Ectodermal cell (in vitro differentiated cells): ENCODE measurements around the gene C4A.

Experiments
- H3K27ac ChIP-seq: 2 replicates; pipeline ENCODE4 v1.7.0; 2013; ENCODE audit warnings: mild to moderate bottlenecking, low read depth, low read length; ENCODE audit not compliant: insufficient read depth, poor library complexity, severe bottlenecking
- H3K27me3 ChIP-seq: 2 replicates; pipeline ENCODE4 v1.7.0; 2013; ENCODE audit warnings: mild to moderate bottlenecking, low read length; ENCODE audit not compliant: insufficient read depth, control insufficient read depth, poor library complexity, severe bottlenecking
- H3K36me3 ChIP-seq: one replicate; pipeline ENCODE4 v1.7.0; 2013; ENCODE audit warnings: low read length; ENCODE audit not compliant: control insufficient read depth, insufficient read depth
- H3K4me1 ChIP-seq: one replicate; pipeline ENCODE4 v1.7.0; 2013; ENCODE audit warnings: low read length; ENCODE audit not compliant: control insufficient read depth, insufficient read depth
- H3K4me3 ChIP-seq: 2 replicates; pipeline ENCODE4 v1.7.0; 2013; ENCODE audit warnings: low read depth, low read length, control low read depth; ENCODE audit not compliant: insufficient read depth
- H3K9me3 ChIP-seq: 2 replicates; pipeline ENCODE4 v1.7.0; 2013; ENCODE audit warnings: mild to moderate bottlenecking, low read length, moderate library complexity; ENCODE audit not compliant: control insufficient read depth
- WGBS, 2 experiments: methylation state at CpG; one replicate each; pipeline ENCODE4 v1.1.7; 2013; ENCODE audit warnings: missing lambda C conversion rate in 2 of 2; 5-methylcytosine and 5-hydroxymethylcytosine counted together

Gene C4A

DNA sequence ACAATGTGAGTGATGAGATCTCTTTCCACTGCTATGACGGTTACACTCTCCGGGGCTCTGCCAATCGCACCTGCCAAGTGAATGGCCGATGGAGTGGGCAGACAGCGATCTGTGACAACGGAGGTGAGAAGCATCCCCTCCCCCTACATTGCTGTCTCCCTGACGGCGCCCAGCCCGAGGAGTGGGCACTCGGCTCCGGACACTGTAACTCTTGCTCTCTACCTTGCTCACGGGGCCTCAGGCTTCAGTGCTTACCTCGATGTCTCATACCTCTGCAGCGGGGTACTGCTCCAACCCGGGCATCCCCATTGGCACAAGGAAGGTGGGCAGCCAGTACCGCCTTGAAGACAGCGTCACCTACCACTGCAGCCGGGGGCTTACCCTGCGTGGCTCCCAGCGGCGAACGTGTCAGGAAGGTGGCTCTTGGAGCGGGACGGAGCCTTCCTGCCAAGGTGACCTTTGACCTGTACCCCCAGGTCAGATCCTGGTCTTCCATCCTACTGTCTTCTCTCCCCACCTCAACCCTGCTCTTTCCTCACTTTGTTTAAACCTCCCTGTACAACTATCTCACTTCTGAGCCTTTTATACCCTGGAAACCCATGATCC is 34.7 kb upstream of the C4A start:
- Histone ChIP-seq H3K4me3 (no peak overlapping the region), H3K36me3 (peaks cover 9% of the 10 kb centered on the region), H3K27me3 (no peaks in the 10 kb centered on the region), H3K9me3 (no peaks in the 10 kb centered on the region), H3K27ac (no peak overlapping the region), H3K4me1 (peaks cover 8% of the 10 kb centered on the region)
- 88 to 90% methylated on average over 24 of the region's 24 CpGs for whole genome bisulfite sequencing, 2 experiments

DNA sequence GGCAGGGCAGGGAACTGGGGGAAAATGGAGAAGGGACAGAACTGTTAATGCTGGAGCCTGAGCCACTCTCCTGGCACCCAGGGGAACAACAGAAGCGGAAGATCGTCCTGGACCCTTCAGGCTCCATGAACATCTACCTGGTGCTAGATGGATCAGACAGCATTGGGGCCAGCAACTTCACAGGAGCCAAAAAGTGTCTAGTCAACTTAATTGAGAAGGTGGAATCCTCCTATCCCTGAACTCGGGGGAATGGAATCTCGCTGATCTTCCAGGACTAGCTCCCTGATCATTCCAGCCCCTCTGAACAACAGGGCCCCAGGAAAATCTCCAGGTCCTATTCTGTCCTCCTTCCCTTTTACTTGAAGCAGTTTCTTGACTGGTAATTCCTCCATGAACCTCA is 34.0 kb upstream of the C4A start:
- Histone ChIP-seq H3K4me3 (no peak overlapping the region), H3K36me3 (peaks cover 9% of the 10 kb centered on the region), H3K27me3 (no peaks in the 10 kb centered on the region), H3K4me1 (peaks cover 8% of the 10 kb centered on the region), H3K27ac (no peak overlapping the region), H3K9me3 (no peaks in the 10 kb centered on the region)
- WGBS, 2 experiments = 81 to 84% methylated on average over 4 of the region's 4 CpGs

DNA sequence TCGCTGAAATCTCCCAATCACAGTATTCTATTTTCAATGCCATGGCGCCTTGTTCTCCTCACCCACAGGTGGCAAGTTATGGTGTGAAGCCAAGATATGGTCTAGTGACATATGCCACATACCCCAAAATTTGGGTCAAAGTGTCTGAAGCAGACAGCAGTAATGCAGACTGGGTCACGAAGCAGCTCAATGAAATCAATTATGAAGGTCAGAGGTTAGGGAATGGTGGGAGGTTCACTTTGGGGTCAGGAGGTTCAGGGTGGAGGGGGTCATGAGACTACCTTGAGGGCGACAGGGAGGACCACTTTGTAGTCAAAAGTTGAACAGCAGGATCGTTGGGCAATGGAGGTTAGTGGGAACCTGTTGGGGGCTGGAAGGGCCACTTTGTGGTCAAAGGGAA is 33.6 kb upstream of the C4A start:
- Histone ChIP-seq H3K4me3 (no peak overlapping the region), H3K27ac (no peak overlapping the region), H3K27me3 (no peaks in the 10 kb centered on the region), H3K9me3 (no peaks in the 10 kb centered on the region), H3K36me3 (peaks cover 9% of the 10 kb centered on the region), H3K4me1 (peaks cover 8% of the 10 kb centered on the region)
- WGBS, 2 experiments = 88 to 92% methylated on average over 5 of the region's 5 CpGs

DNA sequence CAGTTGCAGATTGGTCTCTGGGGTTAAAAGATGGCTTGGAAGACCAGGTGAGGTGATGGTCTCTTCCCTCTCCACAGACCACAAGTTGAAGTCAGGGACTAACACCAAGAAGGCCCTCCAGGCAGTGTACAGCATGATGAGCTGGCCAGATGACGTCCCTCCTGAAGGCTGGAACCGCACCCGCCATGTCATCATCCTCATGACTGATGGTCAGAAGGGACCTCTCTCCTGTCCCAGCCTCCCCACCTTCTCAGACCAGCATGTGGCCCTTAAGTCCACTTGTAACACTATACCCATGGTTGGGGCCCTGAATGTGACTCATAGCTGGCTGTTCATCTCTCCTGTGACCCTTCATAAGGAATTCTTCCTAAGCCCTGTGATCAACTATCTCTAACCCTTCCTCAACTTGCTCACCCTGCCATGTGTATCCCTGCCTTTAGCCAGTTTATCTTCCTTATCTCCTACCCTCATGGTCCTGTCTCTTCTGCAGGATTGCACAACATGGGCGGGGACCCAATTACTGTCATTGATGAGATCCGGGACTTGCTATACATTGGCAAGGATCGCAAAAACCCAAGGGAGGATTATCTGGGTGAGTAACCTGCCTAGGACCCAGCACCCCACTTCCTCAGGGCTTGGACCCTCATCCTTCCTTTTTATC is 33.0 kb upstream of the C4A start:
- Histone ChIP-seq H3K4me1 (peaks cover 8% of the 10 kb centered on the region), H3K36me3 (peaks cover 9% of the 10 kb centered on the region), H3K27me3 (no peaks in the 10 kb centered on the region), H3K4me3 (no peak overlapping the region), H3K27ac (no peak overlapping the region), H3K9me3 (no peaks in the 10 kb centered on the region)
- WGBS, 2 experiments = 91 to 95% methylated on average over 6 of the region's 6 CpGs

- H3K27ac ChIP-seq = no peak overlapping the region
- no peaks in the 10 kb centered on the region for H3K27me3 ChIP-seq
- no peaks in the 10 kb centered on the region for H3K9me3 ChIP-seq
- H3K36me3 ChIP-seq = peaks cover 19% of the 10 kb centered on the region
- 93 to 96% methylated on average over 6 to 7 of the region's 7 CpGs for WGBS, 2 experiments
- peaks cover 8% of the 10 kb centered on the region for H3K4me1 ChIP-seq
- H3K4me3 ChIP-seq = no peak overlapping the region
These were observed 31.8 kb upstream of the C4A start for GRCh38 chr6:31949926-31950548.

DNA sequence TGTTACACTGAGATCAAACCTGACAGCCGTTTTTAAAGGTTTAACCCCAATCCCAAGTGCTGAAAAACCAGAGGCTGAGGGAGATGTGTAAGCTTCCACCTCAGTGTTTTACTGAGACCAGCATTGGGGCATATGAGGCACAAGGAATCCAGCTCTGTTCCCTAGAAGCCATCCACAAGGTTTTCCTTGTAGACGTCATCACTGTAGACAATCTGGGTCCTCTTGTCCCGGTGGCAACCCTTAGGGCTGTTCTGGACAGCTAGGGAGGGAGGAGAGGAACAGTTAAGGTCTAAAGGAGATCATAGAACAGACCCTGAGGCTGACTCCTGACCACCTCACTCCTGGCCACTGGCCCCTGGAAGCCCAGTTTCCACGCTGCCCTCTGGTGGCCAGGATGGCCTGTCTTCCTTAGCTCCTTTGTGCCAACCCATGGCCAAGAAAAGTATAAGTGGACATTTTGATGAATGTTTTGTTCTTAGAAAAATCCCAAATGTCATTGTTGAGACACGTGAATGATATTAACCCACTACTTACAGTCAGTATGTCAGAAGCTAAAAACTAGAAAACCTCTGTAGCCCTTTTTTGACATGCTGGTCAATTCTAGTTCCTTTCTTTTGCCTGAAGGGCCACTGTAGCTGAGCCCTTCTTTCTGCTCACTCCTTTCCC is 29.6 kb upstream of the C4A start:
- Histone ChIP-seq H3K9me3 (no peaks in the 10 kb centered on the region), H3K27me3 (no peaks in the 10 kb centered on the region), H3K4me1 (no peaks in the 10 kb centered on the region), H3K27ac (no peak overlapping the region), H3K36me3 (peaks cover 34% of the 10 kb centered on the region), H3K4me3 (no peak overlapping the region)
- WGBS, 2 experiments = 76 to 78% methylated on average over 5 of the region's 5 CpGs

GRCh38 chr6:31952890-31953289 is 29.0 kb upstream of the C4A start:
- Histone ChIP-seq H3K27ac (no peak overlapping the region), H3K27me3 (no peaks in the 10 kb centered on the region), H3K36me3 (peaks cover 34% of the 10 kb centered on the region), H3K4me1 (peaks cover 3% of the 10 kb centered on the region), H3K4me3 (no peak overlapping the region), H3K9me3 (no peaks in the 10 kb centered on the region)
- 81 to 89% methylated on average over 5 of the region's 5 CpGs for WGBS, 2 experiments

GRCh38 chr6:31954511-31954910 is 27.3 kb upstream of the C4A start:
- H3K36me3 ChIP-seq = peaks cover 34% of the 10 kb centered on the region
- WGBS, 2 experiments = 96% methylated on average over 28 of the region's 28 CpGs
- no peak overlapping the region for H3K4me3 ChIP-seq
- peaks cover 7% of the 10 kb centered on the region for H3K4me1 ChIP-seq
- H3K9me3 ChIP-seq = no peaks in the 10 kb centered on the region
- H3K27me3 ChIP-seq = no peaks in the 10 kb centered on the region
- H3K27ac ChIP-seq = no peak overlapping the region

DNA sequence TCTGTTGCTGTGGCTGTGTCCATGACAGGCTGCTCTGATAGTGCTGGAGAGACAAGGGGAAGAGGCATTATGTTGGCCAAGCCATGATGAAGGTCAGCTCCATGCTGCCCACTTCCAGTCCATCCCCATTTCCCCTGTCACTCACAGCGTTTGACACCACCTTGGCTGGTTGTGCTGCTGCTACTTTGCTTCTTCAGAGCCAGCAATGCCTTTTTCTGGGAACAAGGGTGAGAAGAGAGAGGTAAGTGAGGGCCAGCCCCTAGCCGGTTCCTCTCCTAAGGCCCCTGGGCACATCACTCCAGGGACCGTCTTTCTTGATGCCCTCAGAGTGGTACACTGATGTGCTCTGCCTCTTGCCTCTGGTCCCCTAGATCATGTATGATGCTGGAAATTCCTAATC is 25.1 kb upstream of the C4A start:
- Histone ChIP-seq H3K27ac (no peak overlapping the region), H3K36me3 (peaks cover 34% of the 10 kb centered on the region), H3K4me3 (no peak overlapping the region), H3K4me1 (peaks cover 11% of the 10 kb centered on the region), H3K27me3 (no peaks in the 10 kb centered on the region), H3K9me3 (no peaks in the 10 kb centered on the region)
- 97 to 98% methylated on average over 3 of the region's 3 CpGs for WGBS, 2 experiments

GRCh38 chr6:31958412-31958740 is 23.5 kb upstream of the C4A start:
- Histone ChIP-seq H3K4me3 (peak overlapping the region; percentile 94), H3K9me3 (no peaks in the 10 kb centered on the region), H3K27me3 (no peaks in the 10 kb centered on the region), H3K4me1 (peaks cover 11% of the 10 kb centered on the region), H3K27ac (no peak overlapping the region), H3K36me3 (peaks cover 43% of the 10 kb centered on the region)
- 9 to 12% methylated on average over 11 of the region's 11 CpGs for WGBS, 2 experiments
